SH-SY5Y (cell line): ENCODE data around the gene CAMKK1.

ENCODE experiments used
- GATA2 ChIP-seq: IDR thresholded peaks from 2 replicates; pipeline ENCODE4 v1.6.1; 2011; ENCODE audit warnings: mild to moderate bottlenecking, low read depth, low read length
- GATA3 ChIP-seq: IDR thresholded peaks from 2 replicates; pipeline ENCODE4 v1.6.1; 2011; ENCODE audit warnings: low read depth, mild to moderate bottlenecking, low read length, moderate library complexity

GRCh38 chr17:3817851-3818605, 74.8 kb downstream of the CAMKK1 start:
- no peak for TF ChIP-seq GATA2
- no peak for TF ChIP-seq GATA3
